Germinal center (tissue), 1 donor: ENCODE results near the gene ANKRD26.

Experiments
- DNase-seq: peaks from one replicate; pipeline ENCODE4 v3.0.0; 2012; ENCODE audit warnings: mixed read lengths, low spot score

ANKRD26 gene

GRCh38 chr10:27019827-27020226, 80.5 kb downstream of the ANKRD26 start:
- no peak for DNase-seq

- no peak for DNase-seq
Measured at GRCh38 chr10:26997610-26998009, 102.7 kb downstream of the ANKRD26 start.

- no peak for DNase-seq
Measured at GRCh38 chr10:26994743-26995142, 105.6 kb downstream of the ANKRD26 start.

- DNase-seq: no peak
Measured at GRCh38 chr10:26987851-26988250, 112.4 kb downstream of the ANKRD26 start.

GRCh38 chr10:26983156-26983555, 117.1 kb downstream of the ANKRD26 start:
- no peak for DNase-seq

- DNase-seq: no peak
Measured at GRCh38 chr10:26982058-26982457, 118.2 kb downstream of the ANKRD26 start.

GRCh38 chr10:26981232-26981824, 119.0 kb downstream of the ANKRD26 start:
- DNase-seq: no peak

- no peak for DNase-seq
Measured at GRCh38 chr10:26978519-26978918, 121.8 kb downstream of the ANKRD26 start.

GRCh38 chr10:26977635-26978034, 122.7 kb downstream of the ANKRD26 start:
- no peak for DNase-seq

- no peak for DNase-seq
Measured at GRCh38 chr10:26970667-26971066, 129.6 kb downstream of the ANKRD26 start.

GRCh38 chr10:26969145-26969926, 131.0 kb downstream of the ANKRD26 start:
- DNase-seq: no peak

- no peak for DNase-seq
Measured at GRCh38 chr10:26962835-26963234, 137.5 kb downstream of the ANKRD26 start.

- DNase-seq: no peak
Measured at GRCh38 chr10:26960308-26960707, 140.0 kb downstream of the ANKRD26 start.

GRCh38 chr10:26959841-26960240, 140.5 kb downstream of the ANKRD26 start:
- no peak for DNase-seq
